HEK293 (cell line): ENCODE results near the gene SCYL3.
A peak's percentile ranks its signal among the peaks of the same experiment; 100 is the strongest.

Source experiments
- FEZF1 ChIP-seq: fragments of 450-650 bp; formaldehyde crosslinking; IDR thresholded peaks from 2 replicates; pipeline ENCODE4 v1.5.1; 2016; ENCODE audit warnings: missing biosample characterization, missing genetic modification characterization
- GFI1B ChIP-seq: fragments of 450-650 bp; formaldehyde crosslinking; IDR thresholded peaks from 2 replicates; pipeline ENCODE4 v1.5.1; 2016; ENCODE audit warnings: missing biosample characterization, missing genetic modification characterization
- MYNN ChIP-seq: fragments of 450-650 bp; formaldehyde crosslinking; IDR thresholded peaks from 2 replicates; pipeline ENCODE4 v1.5.1; 2016; ENCODE audit warnings: missing biosample characterization, missing genetic modification characterization, borderline replicate concordance
- PRDM1 ChIP-seq: fragments of 450-650 bp; formaldehyde crosslinking; IDR thresholded peaks from 2 replicates; pipeline ENCODE4; 2016; ENCODE audit warnings: missing biosample characterization, missing genetic modification characterization
- REPIN1 ChIP-seq: fragments of 450-650 bp; formaldehyde crosslinking; IDR thresholded peaks from 2 replicates; pipeline ENCODE4 v1.5.1; 2017; ENCODE audit warnings: missing biosample characterization, missing genetic modification characterization, low read depth
- SALL2 ChIP-seq: fragments of 450-650 bp; formaldehyde crosslinking; IDR thresholded peaks from 2 replicates; pipeline ENCODE4 v1.5.0; 2017; ENCODE audit warnings: missing biosample characterization, mild to moderate bottlenecking, missing genetic modification characterization, borderline replicate concordance
- YY1 ChIP-seq: fragments of 450-650 bp; formaldehyde crosslinking; IDR thresholded peaks from 2 replicates; pipeline ENCODE4 v1.5.1; 2018; ENCODE audit warnings: missing biosample characterization, missing genetic modification characterization
- YY2 ChIP-seq: fragments of 450-650 bp; formaldehyde crosslinking; IDR thresholded peaks from 2 replicates; pipeline ENCODE4 v1.5.1; 2016; ENCODE audit warnings: missing biosample characterization, missing genetic modification characterization
- ZNF184 ChIP-seq: fragments of 450-650 bp; IDR thresholded peaks from 2 replicates; pipeline ENCODE4 v1.5.1; 2018; ENCODE audit warnings: missing biosample characterization, mild to moderate bottlenecking, missing genetic modification characterization
- ZNF23 ChIP-seq: fragments of 450-650 bp; formaldehyde crosslinking; IDR thresholded peaks from 2 replicates; pipeline ENCODE4 v1.5.1; 2016; ENCODE audit warnings: missing biosample characterization, missing genetic modification characterization, borderline replicate concordance
- ZNF248 ChIP-seq: fragments of 450-650 bp; formaldehyde crosslinking; IDR thresholded peaks from 2 replicates; pipeline ENCODE4 v1.5.1; 2017; ENCODE audit warnings: missing biosample characterization, missing genetic modification characterization
- ZNF335 ChIP-seq: fragments of 450-650 bp; formaldehyde crosslinking; conservative IDR thresholded peaks from 2 replicates; pipeline ENCODE4 v1.5.1; 2016; ENCODE audit warnings: missing biosample characterization, missing genetic modification characterization
- ZNF416 ChIP-seq: fragments of 450-650 bp; formaldehyde crosslinking; IDR thresholded peaks from 2 replicates; pipeline ENCODE4 v1.5.1; 2016; ENCODE audit warnings: missing biosample characterization, missing genetic modification characterization
- ZNF530 ChIP-seq: fragments of 450-650 bp; formaldehyde crosslinking; IDR thresholded peaks from 2 replicates; pipeline ENCODE4 v1.5.1; 2016; ENCODE audit warnings: low read depth, missing biosample characterization, missing genetic modification characterization
- ZNF558 ChIP-seq: fragments of 450-650 bp; formaldehyde crosslinking; IDR thresholded peaks from 2 replicates; pipeline ENCODE4 v1.5.1; 2016; ENCODE audit warnings: missing biosample characterization, missing genetic modification characterization
- ZNF571 ChIP-seq: fragments of 450-650 bp; formaldehyde crosslinking; IDR thresholded peaks from 2 replicates; pipeline ENCODE4 v1.5.0; 2017; ENCODE audit warnings: missing biosample characterization, missing genetic modification characterization
- ZNF623 ChIP-seq: fragments of 450-650 bp; formaldehyde crosslinking; IDR thresholded peaks from 2 replicates; pipeline ENCODE4 v1.5.1; 2016; ENCODE audit warnings: missing biosample characterization, missing genetic modification characterization
- ZNF768 ChIP-seq: fragments of 450-650 bp; formaldehyde crosslinking; IDR thresholded peaks from 2 replicates; pipeline ENCODE4 v1.5.1; 2018; ENCODE audit warnings: missing biosample characterization, mild to moderate bottlenecking, missing genetic modification characterization
- ZSCAN16 ChIP-seq: fragments of 450-650 bp; formaldehyde crosslinking; IDR thresholded peaks from 2 replicates; pipeline ENCODE4 v1.5.1; 2016; ENCODE audit warnings: missing biosample characterization, missing genetic modification characterization
- TF ChIP-seq, protein P1 (sequence below): fragments of 450-650 bp; formaldehyde crosslinking; IDR thresholded peaks from 2 replicates; pipeline ENCODE4 v1.5.1; 2016; ENCODE audit warnings: missing biosample characterization, missing genetic modification characterization
- TF ChIP-seq, protein P2 (sequence below): fragments of 450-650 bp; formaldehyde crosslinking; IDR thresholded peaks from 2 replicates; pipeline ENCODE4 v1.5.1; 2016; ENCODE audit warnings: missing biosample characterization, missing genetic modification characterization
- TF ChIP-seq, protein P3 (sequence below): fragments of 450-650 bp; formaldehyde crosslinking; IDR thresholded peaks from 2 replicates; pipeline ENCODE4 v1.5.1; 2016; ENCODE audit warnings: missing biosample characterization, missing genetic modification characterization
- TF ChIP-seq, protein P4 (sequence below): fragments of 450-650 bp; formaldehyde crosslinking; IDR thresholded peaks from 2 replicates; pipeline ENCODE4 v1.5.1; 2016; ENCODE audit warnings: missing biosample characterization, missing genetic modification characterization
- TF ChIP-seq, protein P5 (sequence below): fragments of 450-650 bp; formaldehyde crosslinking; IDR thresholded peaks from 2 replicates; pipeline ENCODE4 v1.5.1; 2016; ENCODE audit warnings: missing biosample characterization, missing genetic modification characterization
- TF ChIP-seq, protein P6 (sequence below): fragments of 450-650 bp; formaldehyde crosslinking; IDR thresholded peaks from 2 replicates; pipeline ENCODE4 v1.5.1; 2016; ENCODE audit warnings: missing biosample characterization, missing genetic modification characterization, borderline replicate concordance

SCYL3 gene

DNA sequence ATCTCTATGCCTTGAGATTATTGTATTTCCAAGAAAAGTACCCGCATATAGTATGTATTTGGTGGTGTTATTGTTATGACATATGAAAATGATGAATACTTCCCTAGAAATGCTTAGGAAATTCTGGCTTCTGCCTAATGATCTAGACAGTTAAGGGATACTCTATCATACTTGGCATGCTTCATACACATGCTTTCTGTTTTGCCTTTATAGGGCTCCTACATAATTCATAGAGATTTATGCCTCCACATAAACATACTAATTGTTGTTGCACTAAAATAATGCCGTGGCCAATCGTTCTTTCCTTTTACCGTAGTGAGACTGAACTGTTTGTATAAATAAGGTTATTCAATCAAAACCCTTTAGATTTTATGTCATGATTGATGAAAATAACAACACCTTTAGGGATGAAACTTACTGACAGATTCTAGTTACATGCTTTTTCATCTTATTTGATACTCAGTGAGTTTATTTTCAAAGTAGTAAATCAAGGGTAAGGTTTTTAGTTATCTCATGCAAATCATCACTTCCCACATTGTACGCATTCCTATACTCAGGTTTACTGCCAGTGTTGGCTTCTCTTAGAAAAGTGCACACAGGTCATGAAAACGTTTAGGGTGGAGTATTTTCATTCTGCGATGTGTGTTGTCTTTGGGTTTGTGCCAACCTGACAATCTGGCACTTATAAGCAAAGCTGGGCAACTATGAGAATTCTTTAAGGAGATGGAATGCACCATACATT lies 40.5 kb upstream of the SCYL3 start (continued):
- TF ChIP-seq REPIN1 (tag by site-specific recombination): no peak
- TF ChIP-seq FEZF1 (tag by site-specific recombination): peak; percentile 90
- TF ChIP-seq SALL2: no peak
- no peak for TF ChIP-seq MYNN (tag by site-specific recombination)
- TF ChIP-seq, protein P1, sequence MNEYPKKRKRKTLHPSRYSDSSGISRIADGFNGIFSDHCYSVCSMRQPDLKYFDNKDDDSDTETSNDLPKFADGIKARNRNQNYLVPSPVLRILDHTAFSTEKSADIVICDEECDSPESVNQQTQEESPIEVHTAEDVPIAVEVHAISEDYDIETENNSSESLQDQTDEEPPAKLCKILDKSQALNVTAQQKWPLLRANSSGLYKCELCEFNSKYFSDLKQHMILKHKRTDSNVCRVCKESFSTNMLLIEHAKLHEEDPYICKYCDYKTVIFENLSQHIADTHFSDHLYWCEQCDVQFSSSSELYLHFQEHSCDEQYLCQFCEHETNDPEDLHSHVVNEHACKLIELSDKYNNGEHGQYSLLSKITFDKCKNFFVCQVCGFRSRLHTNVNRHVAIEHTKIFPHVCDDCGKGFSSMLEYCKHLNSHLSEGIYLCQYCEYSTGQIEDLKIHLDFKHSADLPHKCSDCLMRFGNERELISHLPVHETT (tag by site-specific recombination): no peak
- no peak for TF ChIP-seq ZNF248 (tag by site-specific recombination)
- TF ChIP-seq ZNF571 (tag by site-specific recombination): no peak
- TF ChIP-seq, protein P2, sequence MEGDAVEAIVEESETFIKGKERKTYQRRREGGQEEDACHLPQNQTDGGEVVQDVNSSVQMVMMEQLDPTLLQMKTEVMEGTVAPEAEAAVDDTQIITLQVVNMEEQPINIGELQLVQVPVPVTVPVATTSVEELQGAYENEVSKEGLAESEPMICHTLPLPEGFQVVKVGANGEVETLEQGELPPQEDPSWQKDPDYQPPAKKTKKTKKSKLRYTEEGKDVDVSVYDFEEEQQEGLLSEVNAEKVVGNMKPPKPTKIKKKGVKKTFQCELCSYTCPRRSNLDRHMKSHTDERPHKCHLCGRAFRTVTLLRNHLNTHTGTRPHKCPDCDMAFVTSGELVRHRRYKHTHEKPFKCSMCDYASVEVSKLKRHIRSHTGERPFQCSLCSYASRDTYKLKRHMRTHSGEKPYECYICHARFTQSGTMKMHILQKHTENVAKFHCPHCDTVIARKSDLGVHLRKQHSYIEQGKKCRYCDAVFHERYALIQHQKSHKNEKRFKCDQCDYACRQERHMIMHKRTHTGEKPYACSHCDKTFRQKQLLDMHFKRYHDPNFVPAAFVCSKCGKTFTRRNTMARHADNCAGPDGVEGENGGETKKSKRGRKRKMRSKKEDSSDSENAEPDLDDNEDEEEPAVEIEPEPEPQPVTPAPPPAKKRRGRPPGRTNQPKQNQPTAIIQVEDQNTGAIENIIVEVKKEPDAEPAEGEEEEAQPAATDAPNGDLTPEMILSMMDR: no peak
- TF ChIP-seq, protein P3, sequence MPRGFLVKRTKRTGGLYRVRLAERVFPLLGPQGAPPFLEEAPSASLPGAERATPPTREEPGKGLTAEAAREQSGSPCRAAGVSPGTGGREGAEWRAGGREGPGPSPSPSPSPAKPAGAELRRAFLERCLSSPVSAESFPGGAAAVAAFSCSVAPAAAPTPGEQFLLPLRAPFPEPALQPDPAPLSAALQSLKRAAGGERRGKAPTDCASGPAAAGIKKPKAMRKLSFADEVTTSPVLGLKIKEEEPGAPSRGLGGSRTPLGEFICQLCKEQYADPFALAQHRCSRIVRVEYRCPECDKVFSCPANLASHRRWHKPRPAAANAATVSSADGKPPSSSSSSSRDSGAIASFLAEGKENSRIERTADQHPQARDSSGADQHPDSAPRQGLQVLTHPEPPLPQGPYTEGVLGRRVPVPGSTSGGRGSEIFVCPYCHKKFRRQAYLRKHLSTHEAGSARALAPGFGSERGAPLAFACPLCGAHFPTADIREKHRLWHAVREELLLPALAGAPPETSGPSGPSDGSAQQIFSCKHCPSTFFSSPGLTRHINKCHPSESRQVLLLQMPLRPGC: peak; percentile 96
- peak; percentile 74; the same call in 1 of the 2 replicates for TF ChIP-seq GFI1B
- no peak for TF ChIP-seq ZNF623
- no peak for TF ChIP-seq ZNF335 (tag by site-specific recombination)
- TF ChIP-seq ZNF768 (tag by site-specific recombination): no peak
- 0 out of 2 replicates have a peak, but pooled peaks have one; percentile 38 for TF ChIP-seq ZSCAN16 (tag by site-specific recombination)
- no peak for TF ChIP-seq ZNF23 (tag by site-specific recombination)
- TF ChIP-seq ZNF530: no peak
- no peak for TF ChIP-seq ZNF416 (tag by site-specific recombination)
- no peak for TF ChIP-seq PRDM1 (tag by site-specific recombination)
- TF ChIP-seq YY1 (tag by site-specific recombination): no peak
- TF ChIP-seq, protein P4, sequence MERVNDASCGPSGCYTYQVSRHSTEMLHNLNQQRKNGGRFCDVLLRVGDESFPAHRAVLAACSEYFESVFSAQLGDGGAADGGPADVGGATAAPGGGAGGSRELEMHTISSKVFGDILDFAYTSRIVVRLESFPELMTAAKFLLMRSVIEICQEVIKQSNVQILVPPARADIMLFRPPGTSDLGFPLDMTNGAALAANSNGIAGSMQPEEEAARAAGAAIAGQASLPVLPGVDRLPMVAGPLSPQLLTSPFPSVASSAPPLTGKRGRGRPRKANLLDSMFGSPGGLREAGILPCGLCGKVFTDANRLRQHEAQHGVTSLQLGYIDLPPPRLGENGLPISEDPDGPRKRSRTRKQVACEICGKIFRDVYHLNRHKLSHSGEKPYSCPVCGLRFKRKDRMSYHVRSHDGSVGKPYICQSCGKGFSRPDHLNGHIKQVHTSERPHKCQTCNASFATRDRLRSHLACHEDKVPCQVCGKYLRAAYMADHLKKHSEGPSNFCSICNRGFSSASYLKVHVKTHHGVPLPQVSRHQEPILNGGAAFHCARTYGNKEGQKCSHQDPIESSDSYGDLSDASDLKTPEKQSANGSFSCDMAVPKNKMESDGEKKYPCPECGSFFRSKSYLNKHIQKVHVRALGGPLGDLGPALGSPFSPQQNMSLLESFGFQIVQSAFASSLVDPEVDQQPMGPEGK: peak; percentile 19; the same call in 1 of the 2 replicates
- 0 out of 2 replicates have a peak, but pooled peaks have one; percentile 18 for TF ChIP-seq ZNF558 (tag by site-specific recombination)
- TF ChIP-seq YY2 (tag by site-specific recombination): no peak
- TF ChIP-seq, protein P5, sequence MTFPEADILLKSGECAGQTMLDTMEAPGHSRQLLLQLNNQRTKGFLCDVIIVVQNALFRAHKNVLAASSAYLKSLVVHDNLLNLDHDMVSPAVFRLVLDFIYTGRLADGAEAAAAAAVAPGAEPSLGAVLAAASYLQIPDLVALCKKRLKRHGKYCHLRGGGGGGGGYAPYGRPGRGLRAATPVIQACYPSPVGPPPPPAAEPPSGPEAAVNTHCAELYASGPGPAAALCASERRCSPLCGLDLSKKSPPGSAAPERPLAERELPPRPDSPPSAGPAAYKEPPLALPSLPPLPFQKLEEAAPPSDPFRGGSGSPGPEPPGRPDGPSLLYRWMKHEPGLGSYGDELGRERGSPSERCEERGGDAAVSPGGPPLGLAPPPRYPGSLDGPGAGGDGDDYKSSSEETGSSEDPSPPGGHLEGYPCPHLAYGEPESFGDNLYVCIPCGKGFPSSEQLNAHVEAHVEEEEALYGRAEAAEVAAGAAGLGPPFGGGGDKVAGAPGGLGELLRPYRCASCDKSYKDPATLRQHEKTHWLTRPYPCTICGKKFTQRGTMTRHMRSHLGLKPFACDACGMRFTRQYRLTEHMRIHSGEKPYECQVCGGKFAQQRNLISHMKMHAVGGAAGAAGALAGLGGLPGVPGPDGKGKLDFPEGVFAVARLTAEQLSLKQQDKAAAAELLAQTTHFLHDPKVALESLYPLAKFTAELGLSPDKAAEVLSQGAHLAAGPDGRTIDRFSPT (tag by site-specific recombination): no peak
- TF ChIP-seq, protein P6, sequence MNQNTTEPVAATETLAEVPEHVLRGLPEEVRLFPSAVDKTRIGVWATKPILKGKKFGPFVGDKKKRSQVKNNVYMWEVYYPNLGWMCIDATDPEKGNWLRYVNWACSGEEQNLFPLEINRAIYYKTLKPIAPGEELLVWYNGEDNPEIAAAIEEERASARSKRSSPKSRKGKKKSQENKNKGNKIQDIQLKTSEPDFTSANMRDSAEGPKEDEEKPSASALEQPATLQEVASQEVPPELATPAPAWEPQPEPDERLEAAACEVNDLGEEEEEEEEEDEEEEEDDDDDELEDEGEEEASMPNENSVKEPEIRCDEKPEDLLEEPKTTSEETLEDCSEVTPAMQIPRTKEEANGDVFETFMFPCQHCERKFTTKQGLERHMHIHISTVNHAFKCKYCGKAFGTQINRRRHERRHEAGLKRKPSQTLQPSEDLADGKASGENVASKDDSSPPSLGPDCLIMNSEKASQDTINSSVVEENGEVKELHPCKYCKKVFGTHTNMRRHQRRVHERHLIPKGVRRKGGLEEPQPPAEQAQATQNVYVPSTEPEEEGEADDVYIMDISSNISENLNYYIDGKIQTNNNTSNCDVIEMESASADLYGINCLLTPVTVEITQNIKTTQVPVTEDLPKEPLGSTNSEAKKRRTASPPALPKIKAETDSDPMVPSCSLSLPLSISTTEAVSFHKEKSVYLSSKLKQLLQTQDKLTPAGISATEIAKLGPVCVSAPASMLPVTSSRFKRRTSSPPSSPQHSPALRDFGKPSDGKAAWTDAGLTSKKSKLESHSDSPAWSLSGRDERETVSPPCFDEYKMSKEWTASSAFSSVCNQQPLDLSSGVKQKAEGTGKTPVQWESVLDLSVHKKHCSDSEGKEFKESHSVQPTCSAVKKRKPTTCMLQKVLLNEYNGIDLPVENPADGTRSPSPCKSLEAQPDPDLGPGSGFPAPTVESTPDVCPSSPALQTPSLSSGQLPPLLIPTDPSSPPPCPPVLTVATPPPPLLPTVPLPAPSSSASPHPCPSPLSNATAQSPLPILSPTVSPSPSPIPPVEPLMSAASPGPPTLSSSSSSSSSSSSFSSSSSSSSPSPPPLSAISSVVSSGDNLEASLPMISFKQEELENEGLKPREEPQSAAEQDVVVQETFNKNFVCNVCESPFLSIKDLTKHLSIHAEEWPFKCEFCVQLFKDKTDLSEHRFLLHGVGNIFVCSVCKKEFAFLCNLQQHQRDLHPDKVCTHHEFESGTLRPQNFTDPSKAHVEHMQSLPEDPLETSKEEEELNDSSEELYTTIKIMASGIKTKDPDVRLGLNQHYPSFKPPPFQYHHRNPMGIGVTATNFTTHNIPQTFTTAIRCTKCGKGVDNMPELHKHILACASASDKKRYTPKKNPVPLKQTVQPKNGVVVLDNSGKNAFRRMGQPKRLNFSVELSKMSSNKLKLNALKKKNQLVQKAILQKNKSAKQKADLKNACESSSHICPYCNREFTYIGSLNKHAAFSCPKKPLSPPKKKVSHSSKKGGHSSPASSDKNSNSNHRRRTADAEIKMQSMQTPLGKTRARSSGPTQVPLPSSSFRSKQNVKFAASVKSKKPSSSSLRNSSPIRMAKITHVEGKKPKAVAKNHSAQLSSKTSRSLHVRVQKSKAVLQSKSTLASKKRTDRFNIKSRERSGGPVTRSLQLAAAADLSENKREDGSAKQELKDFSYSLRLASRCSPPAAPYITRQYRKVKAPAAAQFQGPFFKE (tag by site-specific recombination): no peak
- TF ChIP-seq ZNF184: no peak
